ENCODE data around the gene CD70.
"Not testable (repeated sequence)": the region's sequence is repeated elsewhere in the genome, so short reads cannot be mapped to it uniquely, and the experiment has no call there.

Gene CD70

DNA sequence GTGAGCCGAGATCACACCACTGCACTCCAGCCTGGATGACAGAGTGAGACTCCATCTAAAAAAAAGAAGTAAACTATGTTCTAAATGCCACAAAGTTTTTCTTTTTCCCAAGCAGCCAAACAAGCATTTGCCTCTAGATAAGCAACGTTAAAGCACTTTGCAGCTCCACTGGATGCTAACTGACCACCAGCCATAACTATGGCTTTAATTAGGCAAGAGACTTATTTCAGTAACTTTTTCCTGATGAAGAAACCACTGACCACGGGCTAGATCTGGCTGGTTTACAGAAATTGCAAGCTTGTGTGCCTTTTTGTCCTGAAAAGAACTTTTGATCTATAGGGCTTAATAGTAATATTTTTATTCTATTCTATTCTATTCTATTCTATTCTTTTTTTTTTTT lies 22.1 kb downstream of the CD70 start:
- in situ Hi-C loops (cut with HindIII; ENCODE audit: low sequenced_read_pairs), result no loop called here
- H3K4me3 ChIP-seq (ENCODE audit: low read depth, low read length), result no peak overlapping the region
- TF ChIP-seq, protein P1, sequence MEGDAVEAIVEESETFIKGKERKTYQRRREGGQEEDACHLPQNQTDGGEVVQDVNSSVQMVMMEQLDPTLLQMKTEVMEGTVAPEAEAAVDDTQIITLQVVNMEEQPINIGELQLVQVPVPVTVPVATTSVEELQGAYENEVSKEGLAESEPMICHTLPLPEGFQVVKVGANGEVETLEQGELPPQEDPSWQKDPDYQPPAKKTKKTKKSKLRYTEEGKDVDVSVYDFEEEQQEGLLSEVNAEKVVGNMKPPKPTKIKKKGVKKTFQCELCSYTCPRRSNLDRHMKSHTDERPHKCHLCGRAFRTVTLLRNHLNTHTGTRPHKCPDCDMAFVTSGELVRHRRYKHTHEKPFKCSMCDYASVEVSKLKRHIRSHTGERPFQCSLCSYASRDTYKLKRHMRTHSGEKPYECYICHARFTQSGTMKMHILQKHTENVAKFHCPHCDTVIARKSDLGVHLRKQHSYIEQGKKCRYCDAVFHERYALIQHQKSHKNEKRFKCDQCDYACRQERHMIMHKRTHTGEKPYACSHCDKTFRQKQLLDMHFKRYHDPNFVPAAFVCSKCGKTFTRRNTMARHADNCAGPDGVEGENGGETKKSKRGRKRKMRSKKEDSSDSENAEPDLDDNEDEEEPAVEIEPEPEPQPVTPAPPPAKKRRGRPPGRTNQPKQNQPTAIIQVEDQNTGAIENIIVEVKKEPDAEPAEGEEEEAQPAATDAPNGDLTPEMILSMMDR (IDR thresholded peaks at IDR 0.05; ENCODE audit: low read depth, low read length), result no peak
- no peak for DNase-seq (ENCODE audit: low read depth, low spot score)

DNA sequence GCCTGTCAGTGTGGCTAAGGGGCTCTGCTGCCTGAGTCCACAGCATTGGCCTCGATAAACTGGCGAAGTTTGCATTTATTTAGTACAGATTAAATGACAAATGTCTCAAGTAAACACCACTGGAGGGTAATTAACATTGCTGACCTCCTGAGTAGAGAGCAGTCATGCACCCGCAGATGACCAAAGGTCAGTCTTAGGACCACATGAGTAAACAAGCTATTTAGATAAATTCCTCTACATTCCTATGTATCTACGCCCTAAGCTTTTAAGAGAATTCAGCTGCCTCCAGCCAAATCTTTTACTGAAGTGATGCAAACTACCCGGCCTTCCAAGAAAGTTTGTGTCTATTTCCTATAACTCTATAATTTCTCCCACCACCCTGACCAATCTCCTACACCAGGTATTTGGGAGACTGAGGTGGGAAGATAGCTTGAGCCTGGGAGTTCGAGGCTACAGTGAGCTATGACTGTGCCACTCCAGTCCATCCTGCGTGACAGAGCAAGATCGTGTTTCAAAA lies 22.9 kb downstream of the CD70 start:
- no peak for DNase-seq (ENCODE audit: low read depth, low spot score)
- TF ChIP-seq, protein P1 (IDR thresholded peaks at IDR 0.05; ENCODE audit: low read depth, low read length), result no peak
- in situ Hi-C loops (cut with HindIII; ENCODE audit: low sequenced_read_pairs), result no loop called here

DNA sequence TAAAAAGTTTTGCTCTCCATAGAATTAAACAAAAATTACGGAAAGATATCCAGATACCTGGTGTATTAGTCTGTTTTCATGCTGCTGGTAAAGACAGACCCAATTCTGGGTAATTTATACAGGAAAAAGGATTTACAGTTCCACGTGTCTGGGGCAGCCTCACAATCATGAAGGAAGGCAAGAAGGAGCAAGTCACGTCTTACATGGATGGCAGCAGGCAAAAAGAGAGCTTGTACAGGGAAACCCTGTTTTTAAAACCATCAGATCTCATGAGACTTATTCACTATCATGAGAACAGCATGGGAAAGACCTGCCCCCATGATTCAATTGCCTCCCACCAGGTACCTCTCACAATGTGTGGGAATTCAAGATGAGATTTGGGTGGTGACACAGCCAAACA lies 24.2 kb downstream of the CD70 start:
- H3K4me3 ChIP-seq (ENCODE audit: low read depth, low read length); DNase-seq (ENCODE audit: low read depth, low spot score); in situ Hi-C loops (cut with HindIII; ENCODE audit: low sequenced_read_pairs): not testable (repeated sequence)

More for the DNA sequence above, 22.9 kb downstream of the CD70 start:
- H3K4me3 ChIP-seq (ENCODE audit: low read depth, low read length), result no peak overlapping the region

DNA sequence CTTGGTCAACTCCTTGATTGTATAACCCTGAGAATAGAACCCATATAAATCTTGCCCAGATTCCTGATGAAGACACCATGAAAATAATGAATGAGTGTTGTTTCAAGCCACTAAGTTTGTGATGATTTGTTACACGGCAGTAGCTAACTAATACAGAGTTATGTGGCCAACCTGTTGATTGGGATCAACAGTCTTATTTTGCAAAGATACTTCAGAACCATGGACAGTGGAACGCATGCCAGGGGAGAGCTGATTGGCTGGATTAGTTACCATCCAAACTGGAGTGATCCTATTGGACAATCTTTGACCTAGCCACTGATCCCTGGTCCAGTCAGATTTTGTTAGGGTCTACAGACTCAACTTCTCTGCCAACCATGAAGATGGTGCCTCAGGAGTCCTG lies 26.6 kb downstream of the CD70 start:
- in situ Hi-C loops (cut with HindIII; ENCODE audit: low sequenced_read_pairs), result no loop called here
- no peak overlapping the region for H3K4me3 ChIP-seq (ENCODE audit: low read depth, low read length)
- DNase-seq (ENCODE audit: low read depth, low spot score), result peak; percentile 11
- TF ChIP-seq, protein P1 (IDR thresholded peaks at IDR 0.05; ENCODE audit: low read depth, low read length), result no peak

DNA sequence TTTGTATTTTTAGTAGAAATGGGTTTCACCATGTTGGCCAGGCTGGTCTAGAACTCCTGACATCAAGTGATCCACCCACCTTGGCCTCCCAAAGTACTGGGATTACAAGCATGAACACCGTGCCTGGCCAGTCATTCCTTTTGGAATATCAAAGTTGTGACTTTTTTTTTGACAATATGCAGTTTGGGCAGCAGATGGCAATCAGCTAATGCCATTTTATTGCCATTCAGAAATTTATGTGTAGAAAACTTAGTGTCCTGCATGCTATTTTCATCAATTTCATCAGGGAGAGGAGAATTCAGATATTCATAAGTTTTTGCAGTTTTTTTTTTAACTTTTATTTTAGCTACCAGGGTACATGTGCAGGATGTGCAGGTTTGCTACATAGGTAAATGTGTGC lies 28.5 kb downstream of the CD70 start:
- in situ Hi-C loops (cut with HindIII; ENCODE audit: low sequenced_read_pairs); DNase-seq (ENCODE audit: low read depth, low spot score): not testable (repeated sequence)

DNA sequence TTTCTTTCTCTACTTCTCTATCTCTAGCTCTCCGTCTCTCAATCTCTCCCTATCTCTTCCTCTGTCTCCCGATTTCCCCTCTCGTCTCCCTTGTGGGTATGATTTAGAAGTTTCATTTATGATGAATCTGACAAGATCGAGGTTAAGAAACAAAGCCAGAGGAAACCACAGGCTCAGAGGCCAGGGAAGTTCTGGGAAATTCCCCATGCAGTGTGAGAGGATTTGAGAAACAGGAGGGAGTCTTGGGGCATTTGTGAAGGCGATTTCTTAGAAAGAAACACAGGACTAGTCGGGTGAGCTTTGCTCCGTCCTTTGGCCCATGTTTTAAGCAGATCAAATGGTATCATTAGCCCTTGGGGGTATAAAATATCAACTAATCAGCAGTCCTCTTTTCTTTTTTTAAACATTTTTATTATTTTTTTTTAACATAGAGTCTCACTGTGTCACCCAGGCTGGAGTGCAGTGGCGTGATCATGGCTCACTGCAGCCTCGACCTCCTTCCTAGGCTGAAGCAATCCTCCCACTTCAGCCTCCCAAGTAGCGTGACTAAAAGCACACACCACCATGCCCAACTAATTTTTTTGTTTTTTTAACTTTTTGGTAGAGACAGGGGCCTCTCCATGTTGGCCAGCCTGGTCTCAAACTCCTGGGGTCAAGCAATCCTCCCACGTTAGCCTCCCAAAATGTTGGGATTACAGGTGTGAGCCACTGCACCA lies 34.3 kb downstream of the CD70 start:
- TF ChIP-seq, protein P1 (IDR thresholded peaks at IDR 0.05; ENCODE audit: low read depth, low read length), result no peak
- no peak for DNase-seq (ENCODE audit: low read depth, low spot score)
- in situ Hi-C loops (cut with HindIII; ENCODE audit: low sequenced_read_pairs), result no loop called here
- H3K4me3 ChIP-seq (ENCODE audit: low read depth, low read length), result no peak overlapping the region

More for the DNA sequence above, 28.5 kb downstream of the CD70 start:
- H3K4me3 ChIP-seq (ENCODE audit: low read depth, low read length), result not testable (repeated sequence)

DNA sequence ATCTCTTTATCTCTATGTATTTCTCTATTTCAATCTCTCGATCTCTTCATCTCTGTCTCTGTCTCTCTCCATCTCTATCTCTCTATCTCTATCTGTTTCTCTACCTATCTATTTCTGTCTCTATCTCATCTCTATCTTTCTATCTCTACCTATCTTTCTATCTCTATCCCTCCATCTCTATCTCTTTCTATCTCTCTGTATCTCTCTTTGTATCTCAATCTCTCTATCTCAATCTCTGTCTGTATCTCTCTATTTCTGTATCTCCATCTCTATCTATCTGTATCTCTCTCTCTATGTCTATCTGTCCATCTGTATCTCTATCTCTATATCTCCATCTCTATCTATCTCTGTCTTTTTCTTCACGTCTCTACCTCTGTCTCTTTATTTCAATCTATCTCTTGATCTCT lies 34.9 kb downstream of the CD70 start:
- TF ChIP-seq, protein P1 (IDR thresholded peaks at IDR 0.05; ENCODE audit: low read depth, low read length), result no peak
- no peak overlapping the region for H3K4me3 ChIP-seq (ENCODE audit: low read depth, low read length)
- in situ Hi-C loops (cut with HindIII; ENCODE audit: low sequenced_read_pairs), result no loop called here
- no peak for DNase-seq (ENCODE audit: low read depth, low spot score)
